HG03469 (cell line): Measurements from ENCODE around the gene ACAD11.
"Not testable (repeated sequence)": the region's sequence is repeated elsewhere in the genome, so short reads cannot be mapped to it uniquely, and the experiment has no call there.

Experiments
- ATAC-seq: cut with Tn5 transposase; IDR thresholded peaks from one replicate; pipeline ENCODE4 v1.9.1; 2021; ENCODE audit warnings: mild to moderate bottlenecking, moderate library complexity, moderate number of reproducible peaks; ENCODE audit not compliant: unreplicated experiment

ACAD11 gene

DNA sequence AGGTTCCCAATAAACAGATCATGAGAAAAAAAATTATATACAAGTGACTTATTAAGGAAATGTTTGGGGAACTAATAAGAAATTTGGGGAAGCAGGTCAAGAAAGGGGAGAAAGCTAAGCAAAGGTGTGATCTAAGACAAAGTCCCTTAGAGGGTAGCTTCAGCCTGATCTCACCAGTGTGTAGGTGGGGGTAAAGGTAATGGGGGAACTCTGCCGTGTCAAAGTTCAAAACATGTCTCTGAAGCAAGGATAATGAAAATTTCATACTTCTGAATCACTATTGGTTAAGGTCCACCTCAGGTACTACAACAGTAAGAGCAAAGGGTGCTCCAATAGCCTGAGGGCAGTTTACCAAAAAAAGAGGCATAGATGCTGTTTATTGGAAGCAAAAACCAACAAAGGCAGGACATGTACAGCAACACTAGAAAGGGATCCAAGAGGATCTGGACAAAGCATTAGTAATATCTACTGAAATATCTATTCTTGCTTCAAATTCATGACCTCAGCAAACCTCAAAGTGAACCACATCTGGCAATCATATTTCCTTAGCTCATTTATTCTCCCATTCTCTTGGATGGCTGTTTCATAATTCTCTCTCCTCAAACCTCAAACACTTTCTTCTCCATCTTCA lies 6.9 kb downstream of the ACAD11 start:
- no peak for ATAC-seq

- no peak for ATAC-seq
These were observed 9.5 kb downstream of the ACAD11 start for GRCh38 chr3:132650153-132650552.

- ATAC-seq, result no peak
These were observed 14.6 kb downstream of the ACAD11 start for GRCh38 chr3:132645058-132645457.

- ATAC-seq, result no peak
These were observed 16.2 kb downstream of the ACAD11 start for GRCh38 chr3:132643366-132643765.

DNA sequence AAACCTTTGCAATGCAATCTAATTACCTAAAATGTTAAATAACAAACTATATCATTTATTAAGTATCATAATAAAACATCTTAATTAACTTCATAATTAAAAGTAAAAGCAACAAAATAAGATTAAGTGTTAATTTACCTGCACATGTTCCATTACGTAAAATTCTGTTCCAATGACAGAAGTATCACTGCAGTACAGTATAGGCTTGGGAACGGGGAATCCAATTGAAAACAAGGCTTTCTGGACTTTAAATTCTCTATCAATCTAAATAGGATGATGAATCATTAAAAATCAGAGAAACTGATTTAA lies 17.1 kb downstream of the ACAD11 start:
- no peak for ATAC-seq

- no peak for ATAC-seq
These were observed 17.6 kb downstream of the ACAD11 start for GRCh38 chr3:132641837-132642538.

DNA sequence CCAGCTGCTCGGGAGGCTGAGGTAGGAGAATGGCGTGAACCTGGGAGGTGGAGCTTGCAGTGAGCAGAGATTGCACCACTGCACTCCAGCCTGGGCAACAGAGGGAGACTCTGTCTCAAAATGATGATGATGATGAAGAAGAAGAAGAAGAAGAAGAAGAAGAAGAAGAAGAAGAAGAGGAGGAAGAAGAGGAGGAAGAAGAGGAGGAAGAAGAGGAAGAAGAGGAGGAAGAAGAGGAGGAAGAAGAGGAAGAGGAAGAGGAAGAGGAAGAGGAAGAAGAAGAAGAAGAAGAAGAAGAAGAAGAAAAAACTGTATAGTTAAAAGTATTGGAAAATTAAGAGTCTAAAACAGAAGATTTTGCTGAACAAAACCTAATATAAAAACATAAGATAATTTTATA lies 18.2 kb downstream of the ACAD11 start:
- ATAC-seq, result not testable (repeated sequence)

DNA sequence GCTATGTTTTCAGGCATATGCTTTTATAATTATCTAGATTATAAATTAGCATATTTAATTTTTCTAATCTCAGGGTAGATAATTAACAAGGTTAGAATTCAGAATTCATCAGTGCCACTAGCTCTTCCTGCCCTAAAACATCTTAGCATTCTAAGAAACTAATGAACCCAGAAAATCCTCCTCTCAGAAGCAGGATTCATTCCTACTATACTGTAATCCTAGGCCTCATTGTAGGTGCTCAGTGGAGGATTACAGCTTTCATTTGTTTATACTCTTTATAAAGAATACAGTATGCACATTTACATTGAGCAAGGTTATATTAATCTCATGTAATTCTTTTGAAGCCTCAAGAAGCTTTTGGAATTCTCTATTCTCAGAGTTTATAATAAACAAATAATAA lies 20.9 kb downstream of the ACAD11 start:
- ATAC-seq, result no peak

DNA sequence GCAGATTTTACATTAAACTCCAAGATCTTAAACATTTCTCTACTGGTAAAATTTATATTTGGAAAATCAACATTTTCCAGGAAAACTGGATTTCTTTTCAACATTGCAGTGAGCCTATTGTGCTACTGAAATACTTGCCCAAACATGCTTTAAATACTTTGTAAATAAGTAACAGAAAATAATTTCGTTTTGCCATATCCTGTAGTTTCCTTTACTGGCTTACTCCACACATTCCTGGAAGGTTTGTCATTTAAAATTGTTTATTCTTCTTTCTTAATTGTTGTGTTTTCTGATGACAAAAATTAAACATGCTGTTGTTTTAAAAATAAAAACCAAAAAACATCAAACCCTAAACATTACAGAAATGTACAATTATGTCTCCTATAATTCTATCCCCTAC lies 22.0 kb downstream of the ACAD11 start:
- no peak for ATAC-seq

- ATAC-seq, result no peak
These were observed 24.6 kb downstream of the ACAD11 start for GRCh38 chr3:132635052-132635451.

- no peak for ATAC-seq
These were observed 29.0 kb downstream of the ACAD11 start for GRCh38 chr3:132630612-132631011.

DNA sequence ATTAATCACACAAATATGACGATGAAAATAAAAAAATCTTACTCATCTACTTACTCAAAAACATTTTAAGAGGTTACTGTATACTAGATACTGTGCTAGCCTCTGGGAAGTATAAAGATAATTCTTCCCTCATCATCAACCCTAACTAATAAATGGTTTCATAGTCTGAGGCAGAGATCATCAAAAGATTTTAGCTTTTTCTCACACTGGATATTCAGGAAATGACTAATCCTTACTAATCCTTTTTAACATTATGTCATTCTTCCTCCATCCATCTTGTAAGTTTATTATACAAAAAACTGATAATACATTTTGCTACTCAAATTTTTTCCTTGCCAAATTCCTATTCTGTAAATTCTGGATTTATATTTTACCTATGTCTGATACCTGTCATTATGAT lies 29.7 kb downstream of the ACAD11 start:
- ATAC-seq, result no peak

DNA sequence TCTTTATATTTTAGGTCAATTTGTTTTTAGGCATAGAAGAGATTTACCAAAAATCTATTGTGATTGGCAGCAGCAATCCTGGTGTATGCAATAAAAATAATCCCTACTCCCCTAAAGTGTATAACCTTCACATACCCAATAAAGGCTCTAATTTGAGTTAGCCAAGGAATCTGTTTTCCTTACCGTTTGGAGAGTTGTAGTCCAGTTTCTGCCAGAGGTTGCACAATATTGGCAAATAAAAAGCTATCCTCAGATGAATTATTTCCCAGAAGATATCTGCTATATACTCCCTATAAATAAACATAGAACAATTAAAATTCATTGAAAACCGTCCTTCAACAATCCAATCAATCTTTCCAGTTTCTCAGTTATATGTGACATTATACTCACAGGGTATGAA lies 31.5 kb downstream of the ACAD11 start:
- no peak for ATAC-seq

GRCh38 chr3:132626955-132627354 lies 32.7 kb downstream of the ACAD11 start:
- ATAC-seq, result no peak

GRCh38 chr3:132625613-132626012 lies 34.0 kb downstream of the ACAD11 start:
- ATAC-seq, result peak; percentile 72

GRCh38 chr3:132624790-132625189 lies 34.8 kb downstream of the ACAD11 start:
- no peak for ATAC-seq

DNA sequence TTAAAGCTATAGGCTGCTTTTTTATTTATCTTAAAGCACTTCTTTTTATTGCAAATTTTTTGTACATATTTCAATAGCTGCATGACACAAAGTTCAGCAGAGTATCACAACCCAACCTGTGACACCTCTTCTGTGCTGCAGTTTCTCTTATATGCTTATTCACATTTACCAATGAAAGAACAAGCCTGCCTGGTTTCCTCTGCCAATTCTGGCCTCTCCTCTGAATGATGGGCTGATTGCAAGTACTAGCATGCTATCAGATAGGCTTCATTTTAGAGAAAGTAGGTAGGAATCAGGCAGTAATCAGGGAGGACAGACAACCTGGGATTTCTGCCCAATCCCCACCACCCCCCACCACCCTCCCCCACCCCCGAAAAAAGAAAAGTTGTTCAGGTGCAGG lies 36.0 kb downstream of the ACAD11 start:
- no peak for ATAC-seq

DNA sequence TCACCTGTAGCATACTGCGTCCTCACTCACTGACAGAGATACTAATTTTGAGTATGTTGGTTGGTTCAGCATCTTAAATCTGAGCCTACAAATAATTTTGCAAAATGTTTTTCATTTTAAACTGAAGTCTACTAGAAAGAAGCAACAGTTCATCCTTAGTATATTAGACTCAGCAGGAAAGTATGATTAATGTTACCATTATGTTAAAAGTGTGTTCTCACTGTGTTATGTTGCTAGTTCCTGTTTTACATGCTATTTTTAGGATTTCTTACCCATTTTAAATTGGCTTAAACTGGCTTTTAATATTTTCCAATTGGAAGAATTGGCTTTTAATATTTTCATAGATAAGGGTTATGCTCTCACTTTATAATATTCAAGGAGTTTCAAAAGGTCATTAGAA lies 36.8 kb downstream of the ACAD11 start:
- no peak for ATAC-seq

GRCh38 chr3:132622148-132622547 lies 37.5 kb downstream of the ACAD11 start:
- ATAC-seq, result no peak

DNA sequence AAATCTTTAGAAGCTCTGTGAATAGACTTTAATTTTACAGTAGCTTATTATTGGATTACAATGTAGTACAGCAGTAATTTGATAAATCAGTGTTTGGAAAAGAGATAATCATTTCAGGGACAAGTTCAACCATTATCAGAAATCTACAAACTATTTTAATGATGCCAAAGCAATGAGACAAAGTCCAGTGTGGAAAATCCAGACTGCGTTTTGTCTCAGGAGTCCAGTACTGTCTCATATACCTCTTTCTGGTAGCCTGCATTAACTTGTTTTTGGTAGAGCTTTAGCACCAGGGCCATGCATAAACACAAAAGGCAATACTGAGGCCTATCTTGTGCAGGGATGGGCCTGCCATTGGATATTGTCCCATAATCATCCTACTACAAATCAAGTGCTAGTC lies 42.8 kb downstream of the ACAD11 start:
- no peak for ATAC-seq

- ATAC-seq, result no peak
These were observed 43.7 kb downstream of the ACAD11 start for GRCh38 chr3:132615881-132616280.

DNA sequence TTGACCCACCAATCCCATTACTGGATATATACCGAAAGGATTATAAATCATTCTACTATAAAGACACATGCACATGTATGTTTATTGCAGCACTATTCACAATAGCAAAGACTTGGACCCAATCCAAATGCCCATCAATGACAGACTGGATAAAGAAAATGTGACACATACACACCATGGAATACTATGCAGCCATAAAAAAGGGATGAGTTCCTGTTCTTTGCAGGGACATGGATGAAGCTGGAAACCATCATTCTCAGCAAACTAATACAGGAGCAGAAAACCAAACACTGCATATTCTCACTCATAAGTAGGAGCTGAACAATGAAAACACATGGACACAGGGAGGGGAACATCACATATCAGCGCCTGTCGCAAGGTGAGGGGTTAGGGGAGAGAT lies 44.3 kb downstream of the ACAD11 start:
- not testable (repeated sequence) for ATAC-seq

GRCh38 chr3:132606620-132607019 lies 53.0 kb downstream of the ACAD11 start:
- ATAC-seq, result not testable (repeated sequence)
